NCI-H146 (cell line): Measurements from ENCODE around the gene CCM2L.

Experiments
- DNase-seq: peaks from one replicate; lab custom pipeline; 2025; lab: John Stamatoyannopoulos, UW

CCM2L gene

GRCh38 chr20:31996996-31997395 is 13.2 kb upstream of the CCM2L start:
- no peak for DNase-seq

DNA sequence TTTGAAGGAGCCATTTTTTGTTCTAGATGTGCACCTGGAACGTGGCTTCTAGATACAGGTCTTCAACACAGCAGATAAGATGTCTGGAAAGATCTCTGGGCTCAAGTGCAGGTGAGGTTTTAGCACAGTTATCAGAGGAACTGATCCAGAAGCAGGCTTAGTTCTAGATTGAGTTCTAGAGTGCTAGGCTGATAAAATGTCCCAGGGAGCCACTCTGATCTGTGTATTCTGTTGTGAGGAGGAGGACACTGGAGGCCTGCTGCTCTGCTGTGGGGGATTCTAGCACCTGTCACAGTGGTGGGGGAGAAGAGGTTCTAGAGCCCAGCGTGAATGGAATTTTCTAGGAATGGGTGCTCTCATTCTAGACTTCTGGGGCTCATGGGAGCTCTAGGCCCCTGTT is 12.0 kb upstream of the CCM2L start:
- DNase-seq: no peak

- no peak for DNase-seq
Observed at GRCh38 chr20:32003325-32003724, 6.9 kb upstream of the CCM2L start.

DNA sequence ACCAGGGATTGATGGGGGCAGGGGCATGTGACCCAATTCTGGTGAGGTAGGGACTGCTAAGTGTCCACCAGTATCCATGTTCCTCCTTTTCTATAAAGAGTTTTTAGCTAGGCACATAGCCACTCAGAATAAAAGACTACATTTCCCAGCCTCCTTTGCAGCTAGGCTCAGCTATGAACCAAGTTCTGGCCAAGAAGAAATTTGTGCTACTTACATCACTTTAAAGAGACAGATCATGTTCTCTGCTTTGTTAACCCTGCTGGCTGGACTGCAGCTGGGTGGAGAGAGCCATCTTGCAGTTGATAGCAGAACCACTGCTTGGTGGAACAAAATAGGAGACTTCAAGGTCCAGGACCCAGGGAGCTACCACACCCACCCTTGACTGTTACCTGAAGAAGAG is 5.3 kb upstream of the CCM2L start:
- DNase-seq: no peak

DNA sequence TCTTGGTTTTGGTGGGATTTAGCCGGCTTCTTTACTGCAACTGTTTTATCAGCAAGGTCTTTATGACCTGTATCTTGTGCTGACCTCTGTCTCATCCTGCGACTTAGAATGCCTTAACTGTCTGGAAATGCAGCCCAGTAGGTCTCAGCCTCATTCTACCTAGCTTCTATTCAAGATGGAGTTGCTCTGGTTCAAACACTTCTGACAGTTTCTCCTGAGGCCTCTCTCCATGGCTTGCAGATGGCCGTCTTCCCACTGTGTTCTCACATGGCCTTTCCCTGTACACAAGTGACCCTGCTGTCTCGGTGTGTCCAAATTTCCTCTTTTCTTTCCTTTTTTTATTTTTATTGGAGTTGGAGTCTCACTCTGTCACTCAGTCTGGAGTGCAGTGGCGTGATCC is 4.2 kb upstream of the CCM2L start:
- DNase-seq: no peak

DNA sequence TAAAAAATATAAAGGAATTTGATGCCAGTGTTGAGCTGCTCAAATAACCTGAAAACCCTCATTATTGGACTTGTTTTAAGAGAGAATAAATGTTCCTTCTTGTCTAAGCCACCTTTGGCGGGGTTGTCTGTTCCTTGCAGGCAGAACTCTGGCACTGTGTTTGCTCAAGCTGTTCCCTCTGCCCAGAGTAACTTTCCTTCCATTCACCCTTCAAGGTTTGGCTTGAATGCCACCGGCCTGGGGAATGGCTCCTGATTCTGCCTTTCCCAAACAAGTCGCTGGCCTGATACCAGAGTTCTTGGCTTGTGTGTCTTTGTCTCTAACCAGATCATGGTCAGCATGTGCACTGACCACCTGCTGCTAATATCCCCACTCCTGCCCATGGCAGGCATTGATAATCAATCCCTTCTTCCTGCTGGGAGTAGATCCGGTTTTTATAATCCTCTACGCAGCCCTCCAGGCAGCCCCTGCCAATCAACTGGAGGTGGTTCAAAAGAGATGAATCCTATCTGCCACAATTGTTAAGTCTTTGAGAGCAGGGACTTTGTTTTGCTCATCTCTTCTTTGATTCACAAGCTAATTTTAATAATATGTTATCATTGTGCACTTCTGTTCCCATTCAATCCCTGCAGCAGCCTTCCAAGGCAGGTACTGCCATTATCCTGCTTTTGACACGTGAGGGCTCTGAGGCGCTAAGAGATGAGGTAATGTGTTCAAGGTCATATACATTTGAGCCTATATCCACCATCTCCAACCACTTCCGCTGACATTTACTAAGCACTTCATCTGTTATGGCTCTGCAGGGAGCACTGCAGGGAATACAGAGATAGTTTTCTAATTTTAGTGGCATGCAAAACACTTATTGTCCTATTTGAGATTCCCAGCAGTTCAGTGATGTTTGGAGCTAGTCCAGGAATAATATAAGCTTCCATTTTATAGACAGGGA is 3.1 kb upstream of the CCM2L start:
- DNase-seq: peak; percentile 97

DNA sequence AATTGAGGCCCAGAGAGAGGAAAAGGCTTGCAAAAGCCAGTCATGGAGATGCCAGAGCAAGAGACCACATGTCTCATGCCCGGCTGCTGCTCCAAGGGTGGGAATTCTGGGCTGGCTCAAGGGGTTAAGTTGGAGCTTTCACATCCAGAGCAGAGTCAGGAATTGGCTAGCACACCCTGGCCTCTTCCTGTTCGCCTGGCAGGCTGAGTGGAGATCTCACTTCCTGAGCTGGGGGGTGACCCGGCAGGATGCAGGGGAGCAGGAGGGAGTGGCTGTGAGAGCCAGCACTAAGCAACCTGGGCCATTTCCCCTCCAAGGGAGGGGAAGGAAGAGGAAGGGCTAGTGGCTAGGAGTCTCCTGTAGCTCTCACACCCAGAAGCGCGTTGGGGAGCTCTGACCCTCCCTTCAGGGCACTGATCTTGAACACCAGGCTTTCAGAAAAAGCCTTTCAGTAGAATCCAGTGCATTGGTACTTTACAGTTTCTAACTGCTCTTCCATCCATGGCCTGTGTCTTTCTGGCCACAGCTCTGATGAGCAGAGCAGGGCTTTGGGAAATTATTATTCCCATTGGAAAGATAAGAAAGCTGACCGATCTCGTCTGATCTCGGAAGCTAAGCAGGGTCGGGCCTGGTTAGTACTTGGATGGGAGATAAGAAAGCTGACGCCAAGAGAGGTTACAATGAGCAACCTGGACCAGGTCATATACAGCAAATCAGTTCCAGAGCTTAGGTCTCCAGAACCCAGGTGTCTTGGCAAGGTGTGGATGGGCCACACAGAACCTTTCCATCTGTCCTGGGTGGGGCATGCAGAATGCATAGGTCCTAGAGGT is 2.2 kb upstream of the CCM2L start:
- peak; percentile 82 for DNase-seq

DNA sequence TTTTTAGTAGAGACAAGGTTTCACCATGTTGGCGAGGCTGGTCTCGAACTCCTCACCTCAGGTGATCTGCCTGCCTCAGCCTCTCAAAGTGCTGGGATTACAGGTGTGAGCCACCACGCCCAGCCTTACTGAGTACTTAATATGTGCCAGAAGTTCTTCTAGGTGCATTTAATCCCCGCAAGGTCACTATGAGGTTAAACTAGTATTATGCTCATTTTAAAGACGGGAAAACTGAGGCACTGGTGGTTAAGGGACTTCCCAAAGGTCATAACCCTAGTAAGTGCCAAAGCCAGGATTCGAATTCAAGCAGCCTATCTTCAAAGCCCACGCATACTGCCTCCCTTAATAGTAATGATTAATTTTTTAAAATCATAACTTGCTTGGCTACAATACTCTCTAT is 674 bp upstream of the CCM2L start:
- DNase-seq: no peak

DNA sequence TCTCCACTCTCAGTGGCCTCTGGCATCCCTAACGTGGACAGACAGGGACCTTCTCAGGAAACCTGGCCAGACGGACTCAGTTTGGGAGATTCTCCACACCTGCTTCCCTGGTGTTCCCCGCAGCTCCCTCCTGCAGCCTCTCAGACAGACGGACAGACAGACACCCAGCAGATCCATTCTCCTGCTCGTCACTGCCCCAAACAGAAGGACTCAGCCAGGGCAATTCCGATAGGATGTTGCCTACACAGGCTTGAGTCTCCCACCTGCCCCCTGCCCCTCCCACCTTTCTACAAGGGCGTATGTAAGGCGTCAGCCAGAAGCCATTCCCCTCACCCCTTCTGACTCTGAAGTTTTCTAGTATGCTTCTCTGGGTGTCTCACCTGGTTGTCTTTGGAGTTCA is 428 bp downstream of the CCM2L start:
- DNase-seq: peak; percentile 33

DNA sequence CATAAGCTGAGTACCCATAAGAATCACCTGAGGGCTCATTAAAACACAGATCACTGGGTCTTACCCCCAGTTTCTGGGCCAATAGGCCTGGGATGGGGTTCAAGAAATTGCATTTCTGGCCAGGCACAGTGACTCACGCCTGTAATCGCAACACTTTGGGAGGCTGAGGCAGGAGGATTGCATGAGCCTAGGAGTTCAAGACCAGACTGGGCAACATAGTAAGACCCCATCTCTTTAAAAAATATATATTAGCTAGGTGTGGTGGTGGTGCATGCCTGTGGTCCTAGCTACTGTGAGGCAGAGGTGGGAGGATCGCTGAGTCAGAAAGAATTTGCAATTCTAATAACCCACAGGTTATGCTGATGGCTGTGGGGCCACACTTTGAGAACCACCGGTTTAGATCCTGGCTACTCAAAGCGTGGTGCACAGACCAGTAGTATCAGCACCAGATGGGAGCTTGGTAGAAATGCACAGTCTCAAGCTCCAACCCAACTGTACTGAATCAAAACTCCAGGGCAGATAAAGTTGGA is 2.0 kb downstream of the CCM2L start:
- DNase-seq: no peak

GRCh38 chr20:32013326-32013725 is 3.1 kb downstream of the CCM2L start:
- DNase-seq: no peak

DNA sequence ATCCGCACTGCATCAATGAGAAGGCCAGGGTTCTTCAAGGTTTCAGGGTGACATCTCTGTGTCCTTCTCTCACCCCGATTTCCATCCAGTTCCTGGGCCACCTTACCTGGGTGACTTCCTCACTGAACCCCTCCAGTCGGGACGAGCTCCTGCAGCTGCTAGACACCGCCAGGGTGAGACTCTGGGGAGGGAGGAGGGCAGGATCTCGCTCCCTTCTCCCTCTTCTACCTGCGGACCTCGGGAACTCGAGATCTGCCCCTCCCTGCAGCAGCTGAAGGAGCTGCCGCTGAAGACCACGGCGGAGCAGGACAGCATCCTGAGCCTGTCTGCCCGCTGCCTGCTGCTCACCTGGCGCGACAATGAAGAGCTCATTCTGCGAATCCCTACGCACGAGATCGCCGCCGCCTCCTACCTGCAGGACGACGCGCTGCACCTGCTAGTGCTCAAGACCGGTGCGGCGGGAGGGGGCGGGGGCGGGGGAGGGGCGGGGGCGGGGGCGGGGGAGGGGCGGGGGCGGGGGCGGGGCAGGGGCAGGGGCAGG is 7.5 kb downstream of the CCM2L start:
- peak; percentile 100 for DNase-seq

DNA sequence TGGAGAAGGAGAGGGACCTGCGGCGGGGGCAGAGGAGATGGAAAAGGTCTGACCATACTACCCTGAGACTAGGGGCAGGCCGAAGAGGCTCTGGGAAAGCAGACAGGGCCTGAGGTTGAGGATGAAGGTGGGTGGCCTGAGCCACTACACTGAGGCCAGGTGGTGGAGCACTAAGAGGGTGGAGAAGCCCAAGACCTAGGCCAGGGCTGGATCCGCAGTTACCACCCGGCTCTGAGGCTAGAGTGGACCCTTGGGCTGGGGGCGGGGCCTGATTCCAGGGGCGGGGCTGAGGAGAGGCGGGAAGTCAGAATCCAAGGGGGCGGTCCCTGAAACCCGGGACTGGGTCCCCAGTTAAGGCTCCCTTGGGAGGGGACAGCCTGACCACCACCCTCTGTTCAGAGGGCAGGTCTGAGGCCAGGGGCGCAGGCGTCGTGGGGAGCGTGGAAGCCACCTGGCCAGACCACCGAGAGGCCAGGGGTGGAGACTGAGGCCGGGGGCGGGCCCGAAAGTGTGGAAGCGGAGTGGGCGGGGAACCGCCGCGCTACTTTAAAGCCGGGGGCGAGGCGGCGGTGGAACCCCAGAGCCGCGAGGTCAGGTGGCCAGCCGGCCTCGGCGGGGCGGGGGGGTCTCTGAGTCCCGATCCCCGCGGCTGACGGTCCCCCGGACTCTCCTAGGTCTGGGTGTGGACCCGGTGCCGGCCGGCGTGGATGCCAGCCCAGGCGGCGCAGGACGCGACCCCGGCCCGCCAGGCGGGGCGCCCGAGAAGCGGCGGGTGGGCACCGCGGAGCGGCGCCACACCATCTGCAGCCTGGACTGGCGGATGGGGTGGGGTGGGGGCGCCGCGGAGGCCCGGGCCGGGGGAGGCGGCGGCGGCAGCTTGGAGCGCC is 8.3 kb downstream of the CCM2L start:
- DNase-seq: peak; percentile 99

DNA sequence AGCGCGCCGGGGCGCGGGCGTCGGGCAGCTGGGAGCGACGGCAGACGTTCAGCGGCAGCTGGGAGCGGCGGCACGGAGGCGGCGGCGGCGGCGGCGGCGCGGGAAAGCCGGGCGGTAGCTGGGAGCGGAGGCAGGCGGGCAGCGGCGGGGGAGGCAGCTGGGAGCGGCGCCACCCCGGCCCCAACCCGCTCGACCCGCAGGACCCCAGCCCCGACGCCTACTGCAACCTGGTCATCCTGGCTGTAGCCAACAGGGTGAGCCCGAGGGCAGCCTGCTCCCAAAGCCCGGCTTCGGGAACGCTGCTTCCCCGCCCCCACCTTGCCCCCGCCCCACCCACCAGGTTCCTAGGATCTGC is 8.9 kb downstream of the CCM2L start:
- DNase-seq: peak; percentile 88

- no peak for DNase-seq
Observed at GRCh38 chr20:32019563-32020463, 9.6 kb downstream of the CCM2L start.

DNA sequence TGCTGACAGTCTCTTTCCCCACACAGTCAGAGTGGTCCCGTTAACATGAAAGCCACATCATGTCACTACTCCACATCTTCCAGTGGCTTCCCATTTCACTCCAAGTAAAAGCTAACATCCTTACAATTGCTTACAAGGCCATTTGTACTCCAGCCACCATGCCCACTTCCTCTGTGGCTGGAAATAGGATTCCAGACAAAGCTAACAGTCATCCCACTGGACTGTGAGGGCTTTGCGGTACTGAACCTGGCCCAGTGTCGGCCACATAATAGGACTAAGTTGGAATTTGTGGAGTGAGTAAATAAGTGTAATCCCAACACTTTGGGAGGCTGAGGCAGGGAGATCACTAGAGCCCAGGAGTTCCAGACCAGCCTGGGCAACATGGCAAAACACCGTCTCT is 10.9 kb downstream of the CCM2L start:
- DNase-seq: no peak

DNA sequence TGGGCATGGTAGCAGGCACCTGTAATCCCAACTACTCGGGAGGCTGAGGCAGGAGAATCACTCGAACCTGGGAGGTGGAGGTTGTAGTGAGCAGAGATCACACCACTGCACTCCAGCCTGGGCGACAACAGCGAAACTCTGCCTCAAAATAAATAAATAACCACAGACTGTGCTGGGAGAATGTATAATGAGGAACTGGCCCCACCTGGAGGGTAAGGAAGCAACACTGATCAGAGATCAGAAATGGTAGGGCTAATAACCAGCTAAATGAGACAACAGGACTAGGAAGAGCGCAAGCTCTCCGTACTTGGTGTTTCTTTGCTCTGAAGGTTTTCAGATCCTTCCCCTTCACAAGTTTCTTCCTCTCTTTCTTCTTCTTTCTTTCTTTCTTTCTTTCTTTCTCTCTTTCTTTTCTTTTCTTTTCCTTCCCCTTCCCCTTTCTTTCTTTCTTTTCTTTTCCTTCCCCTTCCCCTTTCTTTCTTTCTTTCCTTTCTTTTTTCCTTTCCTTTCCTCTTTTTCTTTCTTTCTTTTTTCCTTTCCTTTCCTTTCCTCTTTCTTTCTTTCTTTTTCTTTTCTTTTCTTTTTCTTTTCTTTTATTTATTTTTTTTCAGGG is 14.6 kb downstream of the CCM2L start:
- no peak for DNase-seq

- no peak for DNase-seq
Observed at GRCh38 chr20:32027643-32028042, 17.4 kb downstream of the CCM2L start.

- DNase-seq: no peak
Observed at GRCh38 chr20:32028647-32029372, 18.6 kb downstream of the CCM2L start.
